GM12878 (cell line): Measurements from ENCODE around the gene PHF23. TPM values are rescaled to one million over a fixed set of nuclear protein-coding genes. Genes with fewer than 3 reads are reported as not detected.

ENCODE experiments used
- ATAC-seq: fragments of 200-7000 bp; cut with Tn5 transposase; 3 replicates; pipeline ENCODE4 v1.9.1; 2020; ENCODE audit warnings: mild to moderate bottlenecking, moderate library complexity
- BruUV-seq: library from RNA; stranded (reverse); fragments of 400-500 nt; replicated peaks from 2 replicates; lab custom pipeline; 2021; lab: Mats Ljungman, UMichigan
- CTCF ChIA-PET: fragments of 300-600 bp; sonication (Branson Sonifier 250); formaldehyde crosslinking; extraction: SDS; loops from one replicate; lab custom pipeline; 2021; ENCODE audit warnings: inconsistent platforms; lab: Yijun Ruan, JAX
- POLR2A ChIA-PET: fragments of 350-600 bp; formaldehyde crosslinking; extraction: SDS; loops from one replicate; lab custom pipeline; 2021; ENCODE audit warnings: inconsistent platforms; lab: Charles Lee
- RAD21 ChIA-PET: fragments of 300-600 bp; sonication (Branson Sonifier 250); formaldehyde crosslinking; loops from one replicate; lab custom pipeline; 2023; ENCODE audit warnings: antibody characterized with exemption; ENCODE audit not compliant: unreplicated experiment; lab: Charles Lee
- SMC1A ChIA-PET: fragments of 300-600 bp; sonication (Branson Sonifier 250); formaldehyde crosslinking; loops from one replicate; lab custom pipeline; 2023; ENCODE audit not compliant: unreplicated experiment, uncharacterized antibody; lab: Charles Lee
- DNase-seq: peaks from one replicate; pipeline ENCODE4 v3.0.0-alpha.2; 2011; ENCODE audit warnings: low read depth, low spot score
- FAIRE-seq: peaks from 3 replicates; lab custom pipeline; 2011; peaks lifted over from hg19 to GRCh38; lab: Jason Lieb, UNC
- H2AFZ ChIP-seq: 2 replicates; pipeline ENCODE4 v1.6.0; 2011; ENCODE audit warnings: low read depth, low read length, control low read depth; ENCODE audit not compliant: control insufficient read depth
- H3K27ac ChIP-seq: 2 replicates; pipeline ENCODE4 v1.5.1; 2011; ENCODE audit warnings: control low read depth; ENCODE audit not compliant: control insufficient read depth, insufficient read depth
- H3K27me3 ChIP-seq, 2 experiments: replicated peaks in 1 of 2; 2 replicates each; pipeline versions ENCODE4 v1.6.0 to v1.6.1; 2011; ENCODE audit warnings: low read length in 1 of 2; ENCODE audit not compliant: control insufficient read depth in 2 of 2, insufficient read depth in 2 of 2
- H3K36me3 ChIP-seq, 2 experiments: 2 replicates each; pipeline ENCODE4 v1.5.1; 2011; ENCODE audit warnings: low read length in 1 of 2; ENCODE audit not compliant: control insufficient read depth in 2 of 2, insufficient read depth in 2 of 2
- H3K4me1 ChIP-seq: 2 replicates; pipeline ENCODE4 v1.6.1; 2011; ENCODE audit warnings: mild to moderate bottlenecking, low read length, moderate library complexity, mixed read lengths; ENCODE audit not compliant: control insufficient read depth, insufficient read depth
- H3K4me2 ChIP-seq: 2 replicates; pipeline ENCODE4 v1.6.0; 2011; ENCODE audit warnings: control low read depth; ENCODE audit not compliant: control insufficient read depth, insufficient read depth
- H3K4me3 ChIP-seq: fragments of 200-600 bp; sonication (generic); 2 replicates; pipeline ENCODE4 v1.5.1; 2016
- H3K79me2 ChIP-seq: 2 replicates; pipeline ENCODE4 v1.6.0; 2011; ENCODE audit warnings: low read length; ENCODE audit not compliant: control insufficient read depth, insufficient read depth
- H3K9ac ChIP-seq: 2 replicates; pipeline ENCODE4 v1.8.0; 2011; ENCODE audit warnings: low read length, control low read depth, mixed read lengths; ENCODE audit not compliant: control insufficient read depth, insufficient read depth
- H3K9me3 ChIP-seq: replicated peaks from 3 replicates; pipeline ENCODE4 v1.5.1; 2011; ENCODE audit warnings: mild to moderate bottlenecking, low read length; ENCODE audit not compliant: control insufficient read depth, insufficient read depth
- H4K20me1 ChIP-seq: 2 replicates; pipeline ENCODE4 v1.6.0; 2011; ENCODE audit not compliant: control insufficient read depth, insufficient read depth
- BCL11A ChIP-seq: IDR thresholded peaks from 2 replicates; pipeline ENCODE4 v1.6.1; 2011; ENCODE audit warnings: low read depth, low read length
- BHLHE40 ChIP-seq, 2 experiments: fragments of 450-650 bp in 1 of 2; IDR thresholded peaks; 2 replicates each; pipeline ENCODE4 v1.6.1; 2011 to 2017; ENCODE audit warnings: low read depth in 2 of 2, borderline replicate concordance in 1 of 2, improper control_type of control experiment in 1 of 2, low read length in 1 of 2, mild to moderate bottlenecking in 1 of 2
- CHD4 ChIP-seq: fragments of 200-600 bp; sonication (generic); IDR thresholded peaks from 2 replicates; pipeline ENCODE4 v1.6.1; 2016; ENCODE audit warnings: mild to moderate bottlenecking
- IKZF1 ChIP-seq: fragments of 450-650 bp; conservative IDR thresholded peaks from 2 replicates; pipeline ENCODE4 v1.6.1; 2017; ENCODE audit warnings: antibody characterized with exemption, mild to moderate bottlenecking
- JUND ChIP-seq: IDR thresholded peaks from 2 replicates; pipeline ENCODE4 v1.6.1; 2012; ENCODE audit warnings: low read depth, mild to moderate bottlenecking, low read length, improper control_type of control experiment, moderate library complexity
- WGBS: methylation state at CpG from one replicate; pipeline ENCODE4 v1.1.6; 2016; ENCODE audit warnings: low lambda C conversion rate; ENCODE audit not compliant: insufficient replicate concordance, insufficient coverage; ENCODE audit errors: missing lambda C conversion rate; 5-methylcytosine and 5-hydroxymethylcytosine counted together
- in situ Hi-C: fragments of 300-500 bp; cut with MboI; formaldehyde crosslinking; loops from 9 replicates; pipeline ENCODE4 v1.14.3; 2018; ENCODE audit warnings: mixed read lengths
- intact Hi-C: fragments of 100-400 bp; cut with micrococcal nuclease; formaldehyde crosslinking; loops from one replicate; pipeline ENCODE4 v1.14.2; 2022; ENCODE audit not compliant: unreplicated experiment
- polyA plus RNA-seq, 11 experiments: library from polyadenylated mRNA; depleted of rRNA in 4 of 11; unstranded in 6 of 11; stranded (reverse) in 5 of 11; fragments of >200 nt; fragmentation: Nextera tagmentation in 4 of 11; fragmentation: Illumina TruSeq in 1 of 11; extraction: Ambion mirVana in 4 of 11; extraction: Trizol in 1 of 11; gene quantifications; 1 replicate in 1 of 11; 2 replicates in 10 of 11; pipeline versions ENCODE4 v1.2.1 to v1.2.3, GENCODE V29; 2011 to 2016; ENCODE audit warnings: inconsistent platforms in 2 of 11, missing spikeins in 2 of 11, low read depth in 1 of 11
- total RNA-seq, 4 experiments: library from RNA; depleted of rRNA in 3 of 4; stranded (reverse); fragments of >200 nt in 3 of 4; fragmentation: Illumina TruSeq in 1 of 4; extraction: Trizol in 1 of 4; gene quantifications; 2 replicates each; pipeline versions ENCODE4 v1.2.1 to v1.2.3, GENCODE V29; 2013 to 2021

Gene PHF23
- total and polyA plus RNA-seq, 10 of the 15 experiments (the other 5 are each of a cell fraction or from before 2014, with no cell fraction given): 8.2 to 84.8 (median 32.6) TPM

DNA sequence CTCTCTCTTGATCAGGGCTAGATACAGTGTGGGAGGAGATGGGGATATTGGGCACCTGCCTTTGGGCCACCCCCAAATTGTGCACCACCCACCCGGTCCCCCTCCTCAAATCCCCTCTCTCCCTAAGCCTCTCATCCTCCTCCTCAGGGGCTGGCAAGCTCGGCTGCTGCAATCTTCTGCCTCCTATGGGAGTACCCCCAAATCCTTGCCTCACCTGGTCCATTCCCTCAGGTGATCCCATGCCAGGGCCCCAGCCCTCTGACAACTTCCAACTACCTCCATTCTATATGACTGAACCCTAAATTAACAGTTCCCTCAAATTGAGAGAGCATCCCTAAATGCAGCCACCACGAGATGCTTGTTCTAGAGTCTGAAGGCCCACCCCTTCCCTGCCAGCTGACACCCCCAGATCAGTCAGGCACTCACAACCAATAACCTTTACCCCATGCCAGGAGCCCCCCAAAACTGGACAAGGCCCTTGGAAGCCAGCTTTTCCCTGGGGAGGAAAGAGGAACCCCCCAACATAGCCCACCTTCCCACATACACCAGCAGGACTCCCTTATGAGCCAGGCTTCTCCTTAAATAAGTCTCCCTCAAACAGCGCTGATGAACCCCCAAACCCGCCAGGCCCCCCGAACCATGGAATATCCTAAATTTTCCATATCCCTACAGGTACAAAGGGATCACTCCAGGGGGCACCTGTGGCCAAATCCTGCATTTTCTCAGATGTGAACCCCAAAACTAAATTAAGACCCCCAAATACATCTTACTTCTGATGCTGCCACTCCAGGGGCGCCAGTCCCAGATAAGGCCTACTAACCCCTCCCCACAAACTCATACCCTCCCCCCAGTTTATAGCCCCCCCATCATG, 22.8 kb downstream of the PHF23 start:
- Histone ChIP-seq H3K36me3 (no peaks in the 10 kb centered on the region), H3K79me2 (peaks cover 14% of the 10 kb centered on the region), H4K20me1 (no peaks in the 10 kb centered on the region), H3K4me3 (peak overlapping the region; percentile 51; the same call in 1 of the 2 replicates), H2AFZ (no peak overlapping the region), H3K4me1 (peaks cover 22% of the 10 kb centered on the region), H3K4me2 (peak overlapping the region; percentile 17; the same call in 1 of the 2 replicates), H3K27ac (no peak overlapping the region), H3K9ac (no peak overlapping the region), H3K27me3 (no peaks in the 10 kb centered on the region), H3K9me3 (no peaks in the 10 kb centered on the region)
- ChIA-PET SMC1A (no interaction called here), POLR2A (interaction anchor here (1.3 to 3.3 kb wide), 3 partner anchors 18 to 25 kb away, joined by 3 to 12 read pairs (median 7); partner anchors contain the start of genes DVL2 and PHF23), CTCF (no interaction called here), RAD21 (interaction anchor here (0.6 kb wide), 1 partner anchor 170 kb away, joined by 4 read pairs; no protein-coding TSS in a partner anchor)
- TF ChIP-seq IKZF1 (peak; percentile 26; the same call in 1 of the 2 replicates), BCL11A (no peak)
- in situ Hi-C loops: no loop called here
- intact Hi-C loops: no loop called here
- ATAC-seq: no peak
- no peak for FAIRE-seq
- 19% methylated on average over 7 of the region's 7 CpGs for WGBS
- no peak for DNase-seq
- TSS peak; percentile 40 for BruUV-seq

DNA sequence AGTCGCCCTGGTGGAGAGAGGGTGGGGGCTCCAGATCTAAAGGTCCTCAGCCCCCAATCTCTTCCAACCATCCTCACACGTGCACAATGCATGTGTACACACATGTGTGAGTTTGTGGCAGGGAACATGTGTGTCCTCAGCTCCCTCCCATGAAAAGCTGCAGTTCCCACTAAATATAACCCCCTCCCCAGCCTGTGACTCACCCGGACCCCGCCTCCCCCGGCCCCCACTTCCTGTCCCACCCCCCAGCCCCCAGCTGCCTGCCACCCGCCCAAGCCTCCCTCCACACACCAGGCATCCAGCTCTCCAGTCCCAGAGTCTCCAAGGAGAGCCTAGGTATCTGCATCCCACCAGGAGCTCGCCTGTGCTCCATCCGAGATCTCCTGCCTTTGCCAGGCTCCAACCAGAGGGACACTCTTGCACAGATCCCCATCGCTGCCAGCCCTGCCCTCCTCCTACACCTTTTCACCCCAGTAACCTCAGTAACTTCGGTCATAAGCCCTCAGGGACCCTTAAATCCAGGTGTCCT, 23.5 kb downstream of the PHF23 start:
- intact Hi-C loops: loop anchor here (2.0 kb wide), 2 partner anchors 23 to 37 kb away; partner anchors contain the start of genes ELP5 and PHF23
- H3K4me1 ChIP-seq: peaks cover 18% of the 10 kb centered on the region
- no peaks in the 10 kb centered on the region for H3K36me3 ChIP-seq
- H3K79me2 ChIP-seq: peaks cover 11% of the 10 kb centered on the region
- no peaks in the 10 kb centered on the region for H3K9me3 ChIP-seq
- no peaks in the 10 kb centered on the region for H4K20me1 ChIP-seq
- ChIA-PET CTCF (interaction anchor here (1.4 to 1.9 kb wide), 2 partner anchors 66 to 81 kb away, joined by 3 to 7 read pairs; partner anchors contain the start of gene SLC2A4), SMC1A (interaction anchor here (1.6 kb wide), 1 partner anchor 36 kb away, joined by 4 read pairs; the partner anchor contains the start of gene CTDNEP1), POLR2A (interaction anchor here (1.3 to 3.3 kb wide), 3 partner anchors 19 to 25 kb away, joined by 3 to 12 read pairs (median 7); partner anchors contain the start of genes DVL2 and PHF23), RAD21 (interaction anchor here (0.6 kb wide), 1 partner anchor 170 kb away, joined by 4 read pairs; no protein-coding TSS in a partner anchor)
- no peak overlapping the region for H3K4me3 ChIP-seq
- no peak overlapping the region for H3K27ac ChIP-seq
- no peaks in the 10 kb centered on the region for H3K27me3 ChIP-seq
- FAIRE-seq (no peak), ATAC-seq (no peak), DNase-seq (no peak)
- H3K4me2 ChIP-seq: peak overlapping the region; percentile 5; the same call in 1 of the 2 replicates
- in situ Hi-C loops: no loop called here
- no peak overlapping the region for H2AFZ ChIP-seq
- no TSS peak for BruUV-seq
- H3K9ac ChIP-seq: no peak overlapping the region
- TF ChIP-seq JUND: no peak
- TF ChIP-seq BHLHE40 (IDR thresholded peaks at IDR 0.05; ENCODE audit: borderline replicate concordance in 1 of 2, low read depth in 2 of 2, low read length in 1 of 2): peak in 1 of 2 experiments; percentile 69; a peak in 2 of 4 replicates
- TF ChIP-seq CHD4: no peak
- WGBS: 0% methylated on average over 7 of the region's 10 CpGs
